Breast epithelium (tissue), 3 donors: ENCODE results near the gene GALNT5.

Source experiments
- CTCF ChIP-seq, 3 donors: fragments of 450-650 bp; IDR thresholded peaks; one replicate each; pipeline ENCODE4 v1.5.1; 2016 to 2017; ENCODE audit warnings: antibody characterized with exemption in 3 of 3, mild to moderate bottlenecking in 3 of 3, moderate library complexity in 3 of 3
- POLR2A ChIP-seq: fragments of 450-650 bp; IDR thresholded peaks from one replicate; pipeline ENCODE4 v1.6.1; 2016; ENCODE audit warnings: antibody characterized with exemption, mild to moderate bottlenecking, moderate library complexity
- POLR2AphosphoS5 ChIP-seq, 3 donors: sonication (generic); formaldehyde crosslinking; IDR thresholded peaks; one replicate each; pipeline ENCODE4 v1.6.1; 2017; ENCODE audit warnings: antibody characterized with exemption in 3 of 3

DNA sequence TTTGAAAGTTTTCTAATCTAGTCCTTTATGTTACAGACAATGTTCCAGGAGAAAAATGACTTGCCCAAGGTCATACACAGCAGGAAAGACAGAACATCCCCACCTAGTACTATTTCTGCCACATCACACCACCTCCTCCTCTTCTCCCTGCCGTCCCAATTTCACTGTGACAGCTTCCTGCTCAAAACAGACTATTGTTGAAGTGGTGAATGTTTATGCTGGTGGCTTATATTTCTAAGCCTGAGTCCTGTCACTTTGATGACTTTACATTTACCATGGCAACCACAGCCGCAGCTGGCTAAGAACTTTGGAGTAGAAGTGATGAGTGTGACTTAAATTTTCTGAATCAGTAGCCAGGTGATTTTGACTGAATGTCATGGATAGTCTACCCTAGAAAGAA, 10.0 kb downstream of the GALNT5 start:
- no peak for TF ChIP-seq POLR2AphosphoS5 (IDR thresholded peaks at IDR 0.05)
- TF ChIP-seq CTCF (IDR thresholded peaks at IDR 0.05): no peak
- no peak for TF ChIP-seq POLR2A
